ENCODE results near the gene SRM.

DNA sequence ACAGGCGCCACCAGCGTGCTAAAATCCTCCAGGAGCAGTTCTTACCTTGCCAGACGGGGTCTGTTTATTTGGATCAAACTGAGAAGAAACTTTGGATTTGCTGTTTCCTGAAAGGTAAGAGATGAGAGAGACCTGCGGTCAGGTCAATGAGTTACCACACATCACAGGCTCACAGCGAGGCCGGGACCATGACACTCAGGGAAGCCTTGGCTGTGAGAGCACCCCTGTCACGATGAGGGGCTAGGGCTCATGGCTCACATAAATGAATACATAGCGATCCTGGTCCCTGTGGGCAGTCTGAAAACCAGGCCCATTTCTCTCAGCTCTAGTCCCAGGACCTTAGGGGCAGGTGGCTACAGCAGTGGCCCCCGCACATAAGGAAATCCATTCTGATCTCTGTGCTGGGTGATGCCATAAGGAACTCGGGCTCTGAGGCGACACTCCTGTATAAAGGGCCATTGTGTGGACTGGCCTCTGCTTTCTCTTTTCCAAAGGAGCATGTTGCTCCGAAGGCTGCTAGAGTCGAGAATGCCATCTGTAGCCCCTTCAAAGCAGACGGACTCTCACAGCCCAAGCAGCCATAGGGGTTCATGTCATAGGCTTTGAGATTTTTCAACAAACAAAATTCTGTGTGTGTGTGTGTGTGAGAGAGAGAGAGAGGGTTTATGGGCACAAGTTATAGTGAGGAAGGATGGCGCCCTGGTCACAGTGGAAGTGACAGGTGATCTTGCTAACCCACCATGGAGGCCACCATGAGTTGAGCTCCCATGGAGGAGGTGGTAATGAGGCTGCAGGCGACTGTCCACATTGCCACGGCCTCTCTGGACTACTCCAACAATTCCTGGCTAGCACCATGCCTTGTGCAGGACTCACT, 9.0 kb upstream of the SRM start:
- TF ChIP-seq EZH2 (IDR thresholded peaks at IDR 0.05; ENCODE audit: insufficient read depth, poor library complexity, severe bottlenecking) (no peak), EZH2phosphoT487 (IDR thresholded peaks at IDR 0.05; ENCODE audit: insufficient read depth, low read depth) (no peak)

All from GM23248 (cell line).